Breast epithelium (tissue), 4 donors: Measurements from ENCODE around the gene SEMA4D. TPM values are rescaled to one million over a fixed set of nuclear protein-coding genes. Genes with fewer than 3 reads are reported as not detected.

Experiments
- DNase-seq, 2 donors: peaks; one replicate each; pipeline ENCODE4 v3.0.0-alpha.2; 2019; ENCODE audit warnings: low spot score in 2 of 2
- H3K27ac ChIP-seq, 2 donors: fragments of 200-600 bp; sonication (generic) in 1 of 2; one replicate each; pipeline ENCODE4 v1.5.1; 2016 to 2019; ENCODE audit warnings: mild to moderate bottlenecking in 1 of 2
- H3K27me3 ChIP-seq, 2 donors: fragments of 200-600 bp; sonication (generic) in 1 of 2; one replicate each; pipeline versions ENCODE4 v1.5.1 to v1.6.0; 2017 to 2019; ENCODE audit warnings: control low read depth in 1 of 2, mild to moderate bottlenecking in 1 of 2
- H3K36me3 ChIP-seq: fragments of 200-600 bp; one replicate; pipeline ENCODE4 v1.5.1; 2019
- H3K4me1 ChIP-seq, 2 donors: fragments of 200-600 bp; sonication (generic); one replicate each; pipeline ENCODE4 v1.5.1; 2016 to 2019; ENCODE audit warnings: control low read depth in 1 of 2
- H3K4me3 ChIP-seq, 3 donors: fragments of 200-600 bp; sonication (generic); 1 replicate in 2 of 3; 2 replicates in 1 of 3; pipeline ENCODE4 v1.5.1; 2016 to 2019; ENCODE audit warnings: mild to moderate bottlenecking in 3 of 3, moderate library complexity in 2 of 3
- H3K9me3 ChIP-seq, 2 donors: fragments of 200-600 bp; sonication (generic) in 1 of 2; one replicate each; pipeline ENCODE4 v1.5.1; 2016 to 2019; ENCODE audit warnings: control low read depth in 1 of 2
- POLR2A ChIP-seq: fragments of 450-650 bp; IDR thresholded peaks from one replicate; pipeline ENCODE4 v1.6.1; 2016; ENCODE audit warnings: antibody characterized with exemption, mild to moderate bottlenecking, moderate library complexity
- POLR2AphosphoS5 ChIP-seq, 3 donors: sonication (generic); formaldehyde crosslinking; IDR thresholded peaks; one replicate each; pipeline ENCODE4 v1.6.1; 2017; ENCODE audit warnings: antibody characterized with exemption in 3 of 3
- intact Hi-C: fragments of 100-400 bp; cut with DNase I; formaldehyde crosslinking; loops from one replicate; pipeline ENCODE4 v1.15.1; 2023; ENCODE audit warnings: low total_unique reads
- total RNA-seq, 3 donors: library from RNA; depleted of rRNA; stranded (reverse); fragments of >200 nt; gene quantifications; one replicate each; pipeline ENCODE4 v1.1.0, GENCODE V29; 2016
- TF ChIP-seq, protein P1 (sequence below), 3 donors: fragments of 450-650 bp; IDR thresholded peaks; one replicate each; pipeline ENCODE4 v1.5.1; 2016 to 2017; ENCODE audit warnings: antibody characterized with exemption in 3 of 3, mild to moderate bottlenecking in 3 of 3, moderate library complexity in 3 of 3

SEMA4D gene
- total RNA-seq, 3 donors from 2014 or later = 9.9 to 24.6 (median 16.1) TPM

DNA sequence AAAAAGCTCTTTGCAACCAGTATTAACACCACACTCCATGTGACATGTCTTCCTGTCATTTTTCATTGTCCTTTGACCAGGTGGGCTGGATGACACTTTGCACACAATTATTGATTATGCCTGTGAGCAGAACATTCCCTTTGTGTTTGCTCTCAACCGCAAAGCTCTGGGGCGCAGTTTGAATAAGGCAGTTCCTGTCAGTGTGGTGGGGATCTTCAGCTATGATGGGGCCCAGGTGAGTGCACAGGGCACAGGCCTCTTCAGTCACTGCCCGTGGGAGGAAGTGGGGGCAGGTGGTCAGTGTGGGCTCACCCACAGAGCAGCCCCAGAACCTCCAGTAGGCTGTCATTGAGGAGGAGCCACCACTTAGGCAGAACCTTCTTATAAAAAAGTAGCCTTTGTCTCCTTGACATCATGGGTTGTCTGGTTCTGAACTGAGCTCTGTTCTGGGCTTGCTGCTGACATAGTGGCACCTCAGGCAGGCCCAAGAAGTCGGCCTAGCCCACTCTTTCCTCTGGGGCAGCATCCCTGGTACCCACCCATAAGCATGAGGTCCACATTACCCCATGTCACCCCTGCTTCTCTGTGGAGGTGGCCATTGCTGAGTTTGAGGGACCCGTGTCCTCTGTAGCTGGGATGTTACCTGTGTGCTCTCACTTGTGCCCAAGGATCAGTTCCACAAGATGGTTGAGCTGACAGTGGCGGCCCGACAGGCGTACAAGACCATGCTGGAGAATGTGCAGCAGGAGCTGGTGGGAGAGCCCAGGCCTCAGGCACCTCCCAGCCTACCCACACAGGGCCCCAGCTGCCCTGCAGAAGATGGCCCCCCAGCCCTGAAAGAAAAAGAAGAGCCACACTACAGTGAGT is 140.3 kb downstream of the SEMA4D start:
- H3K4me3 ChIP-seq = no peak overlapping the region
- no peaks in the 10 kb centered on the region for H3K9me3 ChIP-seq
- TF ChIP-seq POLR2A (no peak), POLR2AphosphoS5 (IDR thresholded peaks at IDR 0.05) (no peak)
- TF ChIP-seq, protein P1, sequence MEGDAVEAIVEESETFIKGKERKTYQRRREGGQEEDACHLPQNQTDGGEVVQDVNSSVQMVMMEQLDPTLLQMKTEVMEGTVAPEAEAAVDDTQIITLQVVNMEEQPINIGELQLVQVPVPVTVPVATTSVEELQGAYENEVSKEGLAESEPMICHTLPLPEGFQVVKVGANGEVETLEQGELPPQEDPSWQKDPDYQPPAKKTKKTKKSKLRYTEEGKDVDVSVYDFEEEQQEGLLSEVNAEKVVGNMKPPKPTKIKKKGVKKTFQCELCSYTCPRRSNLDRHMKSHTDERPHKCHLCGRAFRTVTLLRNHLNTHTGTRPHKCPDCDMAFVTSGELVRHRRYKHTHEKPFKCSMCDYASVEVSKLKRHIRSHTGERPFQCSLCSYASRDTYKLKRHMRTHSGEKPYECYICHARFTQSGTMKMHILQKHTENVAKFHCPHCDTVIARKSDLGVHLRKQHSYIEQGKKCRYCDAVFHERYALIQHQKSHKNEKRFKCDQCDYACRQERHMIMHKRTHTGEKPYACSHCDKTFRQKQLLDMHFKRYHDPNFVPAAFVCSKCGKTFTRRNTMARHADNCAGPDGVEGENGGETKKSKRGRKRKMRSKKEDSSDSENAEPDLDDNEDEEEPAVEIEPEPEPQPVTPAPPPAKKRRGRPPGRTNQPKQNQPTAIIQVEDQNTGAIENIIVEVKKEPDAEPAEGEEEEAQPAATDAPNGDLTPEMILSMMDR (IDR thresholded peaks at IDR 0.05) = no peak
- no peaks in the 10 kb centered on the region for H3K27me3 ChIP-seq
- peaks cover 23% of the 10 kb centered on the region for H3K36me3 ChIP-seq
- no peak for DNase-seq
- H3K27ac ChIP-seq = no peak overlapping the region
- no peaks in the 10 kb centered on the region for H3K4me1 ChIP-seq
- intact Hi-C loops = no loop called here

DNA sequence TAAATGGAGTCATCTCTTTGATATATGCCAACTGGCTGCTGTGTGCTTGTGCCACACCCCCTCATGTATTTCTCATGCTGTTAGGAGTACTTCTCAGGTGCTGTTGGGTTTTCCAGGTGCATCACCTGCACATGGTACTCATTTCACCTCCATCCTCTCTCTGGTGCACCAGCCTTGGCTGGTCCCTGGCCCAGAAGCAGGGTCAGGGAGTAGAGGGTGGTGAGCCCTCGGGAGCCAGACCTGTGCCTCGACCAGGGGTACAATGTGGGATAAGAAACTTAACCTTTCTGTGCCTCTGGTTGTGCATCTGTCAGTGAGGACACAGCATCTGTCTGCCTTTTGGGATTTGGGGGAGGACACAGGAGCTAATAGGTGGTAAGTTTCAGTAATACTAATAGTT is 141.1 kb downstream of the SEMA4D start:
- intact Hi-C loops = no loop called here
- H3K4me3 ChIP-seq = no peak overlapping the region
- no peaks in the 10 kb centered on the region for H3K4me1 ChIP-seq
- H3K36me3 ChIP-seq = peaks cover 26% of the 10 kb centered on the region
- no peaks in the 10 kb centered on the region for H3K27me3 ChIP-seq
- H3K9me3 ChIP-seq = no peaks in the 10 kb centered on the region
- no peak overlapping the region for H3K27ac ChIP-seq
- TF ChIP-seq POLR2A = no peak
- TF ChIP-seq, protein P1 (IDR thresholded peaks at IDR 0.05) = no peak
- TF ChIP-seq POLR2AphosphoS5 (IDR thresholded peaks at IDR 0.05) = no peak
- no peak for DNase-seq

DNA sequence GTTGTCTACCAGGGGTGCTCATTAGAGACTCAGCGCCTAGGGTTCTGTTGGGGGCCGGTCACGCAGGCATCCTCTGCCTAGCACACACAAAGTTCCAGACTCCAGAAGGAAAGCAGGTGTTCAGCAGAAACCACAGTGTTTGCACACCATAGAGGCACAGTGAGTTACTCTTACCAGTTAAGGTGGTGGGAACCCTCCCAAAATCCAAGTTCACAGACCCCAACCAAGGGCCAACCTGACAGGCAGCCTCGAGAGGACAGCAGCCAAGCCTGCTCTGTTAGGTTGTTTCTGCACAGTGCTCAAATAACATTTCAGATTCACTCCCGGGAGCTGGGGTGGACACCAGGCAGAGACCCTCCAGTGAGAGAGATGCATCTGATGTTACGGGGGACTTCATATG is 143.4 kb downstream of the SEMA4D start:
- Histone ChIP-seq H3K4me3 (no peak overlapping the region), H3K27me3 (no peaks in the 10 kb centered on the region), H3K4me1 (no peaks in the 10 kb centered on the region), H3K27ac (no peak overlapping the region), H3K9me3 (no peaks in the 10 kb centered on the region), H3K36me3 (peaks cover 32% of the 10 kb centered on the region)
- no peak for DNase-seq
- TF ChIP-seq, protein P1 (IDR thresholded peaks at IDR 0.05) = no peak
- TF ChIP-seq POLR2AphosphoS5 (IDR thresholded peaks at IDR 0.05) = no peak
- TF ChIP-seq POLR2A = no peak
- intact Hi-C loops = no loop called here

DNA sequence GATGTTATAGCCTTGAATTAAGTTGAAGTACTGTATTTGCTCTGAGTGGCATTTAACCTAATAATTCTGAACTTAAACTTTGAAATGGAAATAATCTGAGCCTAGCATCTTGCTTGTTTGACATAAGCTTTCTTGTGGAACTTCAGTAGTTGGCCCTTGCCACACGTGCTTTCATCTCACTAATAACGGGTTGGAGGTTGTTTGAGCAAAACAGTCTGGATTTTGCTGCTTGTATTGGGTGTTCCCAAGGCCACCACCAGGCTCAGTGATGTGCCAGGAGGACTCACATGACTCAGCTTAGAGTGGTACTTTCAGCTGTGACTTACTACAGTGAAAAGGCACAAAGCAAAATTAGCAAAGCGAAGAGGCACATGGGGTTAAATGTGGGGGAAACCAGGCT is 143.9 kb downstream of the SEMA4D start:
- H3K4me1 ChIP-seq = no peaks in the 10 kb centered on the region
- no peak for DNase-seq
- intact Hi-C loops = no loop called here
- no peak for TF ChIP-seq POLR2A
- TF ChIP-seq, protein P1 (IDR thresholded peaks at IDR 0.05) = no peak
- TF ChIP-seq POLR2AphosphoS5 (IDR thresholded peaks at IDR 0.05) = no peak
- H3K27ac ChIP-seq = no peak overlapping the region
- no peak overlapping the region for H3K4me3 ChIP-seq
- no peaks in the 10 kb centered on the region for H3K9me3 ChIP-seq
- H3K27me3 ChIP-seq = no peaks in the 10 kb centered on the region
- peaks cover 32% of the 10 kb centered on the region for H3K36me3 ChIP-seq

DNA sequence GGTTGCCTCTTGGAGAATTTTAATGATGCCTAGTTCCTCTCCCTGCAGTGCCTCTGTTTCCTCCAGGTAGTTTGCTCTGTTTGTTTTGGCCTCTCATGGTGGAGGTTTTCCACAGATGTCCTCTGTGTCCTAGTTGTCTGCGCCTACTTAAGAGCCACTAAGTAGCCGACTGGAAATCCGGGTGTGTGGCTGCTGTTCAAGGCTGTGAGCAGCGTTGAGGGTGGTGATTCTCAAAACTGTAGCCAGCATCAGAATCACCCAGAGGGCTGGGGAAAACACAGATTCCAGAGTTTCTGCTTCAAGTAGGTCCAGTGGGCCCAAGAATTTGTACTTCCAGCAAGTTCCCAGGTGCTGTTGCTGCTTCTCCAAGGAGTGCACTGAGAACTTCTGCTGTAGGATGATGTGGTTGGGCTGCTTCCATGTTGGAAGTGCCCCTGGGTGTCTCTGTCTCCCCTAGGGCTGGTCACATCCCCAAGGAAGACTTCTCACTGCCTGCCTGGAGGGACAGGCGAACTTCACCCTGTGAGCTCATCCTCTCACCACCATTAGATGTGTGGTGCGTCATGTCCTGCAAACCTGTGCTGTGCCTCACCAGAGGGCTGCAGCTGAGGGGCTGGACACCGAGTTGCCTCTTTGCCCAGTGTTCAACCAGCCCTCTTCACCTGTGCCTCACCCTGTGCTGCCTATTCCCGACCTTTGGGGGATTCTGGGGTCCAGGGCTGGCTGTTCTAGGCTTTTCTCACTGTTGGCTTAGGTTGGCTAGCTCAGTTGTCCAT is 144.9 kb downstream of the SEMA4D start:
- Histone ChIP-seq H3K4me1 (no peaks in the 10 kb centered on the region), H3K27ac (no peak overlapping the region), H3K27me3 (no peaks in the 10 kb centered on the region), H3K36me3 (peaks cover 33% of the 10 kb centered on the region), H3K9me3 (no peaks in the 10 kb centered on the region), H3K4me3 (no peak overlapping the region)
- TF ChIP-seq POLR2A (no peak), POLR2AphosphoS5 (IDR thresholded peaks at IDR 0.05) (no peak)
- TF ChIP-seq, protein P1 (IDR thresholded peaks at IDR 0.05) = no peak
- intact Hi-C loops = no loop called here
- no peak for DNase-seq
